Measurements from ENCODE around the gene C8G.
A peak's percentile ranks its signal among the peaks of the same experiment; 100 is the strongest.

Gene C8G

GRCh38 chr9:136941231-136942111, 3.6 kb upstream of the C8G start:
- no peak for DNase-seq (ENCODE audit: low read depth)

DNA sequence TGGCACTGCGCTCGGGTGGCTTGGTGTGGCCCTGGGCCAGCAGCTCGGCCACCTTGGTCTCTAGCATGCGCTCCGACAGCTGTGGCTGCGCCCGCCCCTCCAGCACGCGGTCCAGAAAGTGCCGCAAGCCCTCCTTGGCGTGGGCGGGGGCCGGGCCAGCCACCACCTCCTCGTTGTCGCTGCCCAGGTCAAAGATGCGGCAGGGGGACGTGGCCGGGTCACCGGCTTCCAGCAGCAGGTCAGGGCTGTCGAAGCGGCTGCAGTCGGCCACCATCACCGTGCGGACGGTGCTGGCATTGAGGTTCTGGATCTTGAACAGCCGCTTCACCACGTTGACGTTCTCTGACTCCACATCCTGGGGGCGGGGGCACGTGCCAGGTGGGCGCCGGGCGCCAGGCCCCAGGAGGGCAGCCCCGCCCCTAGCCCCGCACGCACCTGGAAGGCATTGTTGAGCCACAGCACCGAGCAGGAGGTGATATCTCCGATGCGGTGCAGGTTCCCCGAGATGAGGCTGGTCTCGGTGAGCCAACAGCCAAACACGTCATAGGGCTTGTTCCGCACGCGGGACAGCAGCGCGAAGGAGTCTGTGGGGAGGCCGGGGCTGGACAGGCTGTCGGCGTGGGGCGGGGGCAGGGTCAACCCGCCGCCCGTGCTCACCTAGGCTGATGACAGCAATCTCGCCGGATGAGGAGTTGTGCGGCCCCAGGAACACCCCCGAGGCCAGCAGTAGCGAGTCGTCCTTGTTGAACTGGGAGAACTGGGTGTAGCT, 2.7 kb upstream of the C8G start:
- no peak for DNase-seq (ENCODE audit: low read depth)

DNA sequence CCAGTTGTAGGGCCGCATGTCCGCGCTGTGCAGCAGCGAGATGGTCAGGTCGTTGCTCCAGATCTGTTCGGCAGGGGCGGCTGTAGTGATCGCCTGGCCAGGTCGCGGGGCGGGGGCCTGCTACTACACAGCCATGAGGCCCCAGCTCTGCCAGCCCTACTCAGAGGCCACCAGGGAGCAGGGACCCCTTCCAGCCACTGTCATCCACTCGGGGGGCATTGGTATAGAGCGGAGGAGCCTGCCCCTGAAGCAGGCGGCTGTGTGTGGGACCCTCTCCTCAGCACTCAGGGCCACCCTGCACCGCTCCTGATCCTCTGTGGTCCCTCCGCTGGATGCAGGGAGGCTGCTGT, 2.2 kb upstream of the C8G start:
- DNase-seq (ENCODE audit: low read depth) = no peak

DNA sequence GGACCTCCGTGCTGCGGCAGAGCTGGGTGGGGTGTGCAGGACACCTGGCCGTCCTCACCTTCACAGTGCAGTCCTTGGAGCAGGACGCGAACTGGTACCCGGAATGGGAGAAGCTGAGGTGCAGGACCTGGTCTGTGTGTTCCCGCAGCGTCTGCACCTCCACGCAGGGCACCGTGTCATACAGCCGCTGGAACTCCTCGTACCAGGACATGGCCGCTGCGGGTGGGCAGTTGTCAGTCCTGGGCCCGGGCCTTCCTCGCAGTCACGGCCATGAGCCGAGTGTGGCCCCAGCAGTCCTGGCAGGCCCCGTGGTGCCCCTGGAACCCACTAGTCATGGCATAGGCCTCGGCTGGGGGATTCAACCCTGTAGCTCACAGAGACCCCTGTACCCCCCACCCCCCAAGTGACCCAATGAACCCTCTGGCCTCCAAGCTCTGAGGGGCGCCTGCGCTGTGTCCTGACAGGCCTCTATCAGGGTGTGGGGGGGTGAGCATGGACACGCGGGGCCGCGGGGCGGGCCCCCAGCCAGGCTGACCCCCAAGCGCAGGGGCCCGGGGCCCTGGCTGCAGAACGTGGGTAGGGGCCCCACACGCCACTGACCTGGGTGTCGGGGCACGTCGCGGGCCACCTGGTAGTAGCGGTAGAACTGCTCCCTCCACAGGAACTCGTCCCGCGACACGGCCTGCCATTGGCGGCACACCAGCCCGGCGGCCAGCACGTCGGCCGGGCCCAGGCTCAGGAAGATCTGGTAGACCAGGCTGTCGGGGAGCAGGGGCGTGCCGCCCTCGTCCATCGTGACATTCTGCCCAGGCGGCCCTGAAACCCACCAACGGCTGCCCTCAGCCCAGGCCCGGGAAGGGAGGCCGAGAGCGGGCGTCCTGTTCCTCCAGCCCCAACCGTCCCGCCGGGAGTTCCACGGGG, 1.5 kb upstream of the C8G start:
- no peak for DNase-seq (ENCODE audit: low read depth)

- DNase-seq (ENCODE audit: low read depth) = no peak
These were observed 878 bp upstream of the C8G start for GRCh38 chr9:136944212-136944518.

GRCh38 chr9:136945333-136946227, 537 bp downstream of the C8G start:
- no peak for DNase-seq (ENCODE audit: low read depth)

GRCh38 chr9:136946228-136947027, 1.4 kb downstream of the C8G start:
- DNase-seq (ENCODE audit: low read depth) = no peak

DNA sequence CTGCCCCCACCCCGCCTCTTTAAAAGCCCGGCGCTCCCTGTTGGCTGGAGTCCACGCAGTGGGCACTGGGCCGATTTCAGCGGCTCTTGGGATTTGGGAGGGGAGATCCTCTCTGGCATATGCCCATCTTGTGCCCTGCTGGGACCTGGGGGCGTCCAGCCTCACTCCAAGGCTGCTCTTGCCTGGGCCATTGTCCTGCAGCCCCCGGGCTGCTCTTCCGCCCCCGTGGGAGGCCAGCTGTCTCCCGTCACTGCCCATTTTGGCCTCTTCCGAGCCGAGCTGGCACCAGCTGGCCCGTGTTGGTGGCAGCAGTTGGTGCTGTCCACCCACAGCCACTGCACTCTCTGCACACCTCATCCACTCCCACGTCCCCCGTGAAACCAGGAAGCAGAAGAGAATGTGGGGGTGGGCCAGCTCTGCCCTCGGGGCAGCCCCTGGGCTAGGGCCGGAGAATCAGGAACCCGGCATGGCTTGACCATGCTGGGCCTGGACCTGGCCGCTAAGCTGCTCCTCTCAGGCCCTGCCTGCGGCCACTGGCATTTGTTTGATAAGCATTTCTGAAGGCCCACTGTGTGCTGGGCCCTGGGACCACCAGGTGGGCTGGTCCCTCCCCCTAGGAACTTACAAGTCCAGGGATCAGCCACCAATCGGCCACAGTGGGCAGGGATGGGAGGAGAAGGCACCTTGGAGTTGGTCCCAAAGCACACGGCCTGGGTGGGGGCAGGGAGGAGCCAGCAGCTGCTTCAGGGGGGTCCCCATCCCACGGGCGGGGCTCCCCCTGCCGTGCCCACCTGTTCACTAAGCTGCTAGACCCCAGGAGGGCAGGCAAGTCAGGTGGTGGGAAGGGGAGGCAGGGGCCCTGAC, 2.2 kb downstream of the C8G start:
- DNase-seq (ENCODE audit: low read depth) = no peak

GRCh38 chr9:136947955-136948510, 3.0 kb downstream of the C8G start:
- DNase-seq (ENCODE audit: low read depth) = no peak

DNA sequence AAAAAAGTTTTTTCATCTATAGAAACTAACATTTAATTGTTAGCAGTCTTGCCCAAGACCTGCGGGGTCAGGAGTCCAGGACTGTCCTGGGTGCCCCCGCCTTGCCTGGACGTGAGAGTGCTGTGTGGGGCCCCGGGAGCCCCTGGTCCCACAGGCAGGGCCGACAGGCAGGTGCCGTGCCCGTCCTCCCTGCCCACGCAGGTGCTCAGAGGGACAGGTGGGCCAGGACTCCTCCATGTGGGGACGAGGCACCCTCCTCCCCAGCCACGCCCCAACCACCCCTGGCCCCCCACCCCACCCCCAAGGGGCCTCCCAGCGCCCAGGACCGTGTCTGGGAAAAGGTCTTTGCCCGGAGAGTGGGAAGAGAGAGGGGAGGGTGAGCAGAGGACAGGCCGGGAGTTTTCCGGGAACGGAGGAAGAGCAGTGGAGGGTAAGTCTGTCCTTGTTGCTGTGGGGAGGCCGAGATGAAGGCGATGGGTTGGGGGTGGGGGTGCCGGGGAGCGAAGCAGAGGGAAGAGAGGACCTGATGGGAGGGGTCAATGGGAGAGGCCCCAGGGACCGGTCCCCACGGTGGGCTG, 4.3 kb downstream of the C8G start:
- DNase-seq (ENCODE audit: low read depth) = no peak

DNA sequence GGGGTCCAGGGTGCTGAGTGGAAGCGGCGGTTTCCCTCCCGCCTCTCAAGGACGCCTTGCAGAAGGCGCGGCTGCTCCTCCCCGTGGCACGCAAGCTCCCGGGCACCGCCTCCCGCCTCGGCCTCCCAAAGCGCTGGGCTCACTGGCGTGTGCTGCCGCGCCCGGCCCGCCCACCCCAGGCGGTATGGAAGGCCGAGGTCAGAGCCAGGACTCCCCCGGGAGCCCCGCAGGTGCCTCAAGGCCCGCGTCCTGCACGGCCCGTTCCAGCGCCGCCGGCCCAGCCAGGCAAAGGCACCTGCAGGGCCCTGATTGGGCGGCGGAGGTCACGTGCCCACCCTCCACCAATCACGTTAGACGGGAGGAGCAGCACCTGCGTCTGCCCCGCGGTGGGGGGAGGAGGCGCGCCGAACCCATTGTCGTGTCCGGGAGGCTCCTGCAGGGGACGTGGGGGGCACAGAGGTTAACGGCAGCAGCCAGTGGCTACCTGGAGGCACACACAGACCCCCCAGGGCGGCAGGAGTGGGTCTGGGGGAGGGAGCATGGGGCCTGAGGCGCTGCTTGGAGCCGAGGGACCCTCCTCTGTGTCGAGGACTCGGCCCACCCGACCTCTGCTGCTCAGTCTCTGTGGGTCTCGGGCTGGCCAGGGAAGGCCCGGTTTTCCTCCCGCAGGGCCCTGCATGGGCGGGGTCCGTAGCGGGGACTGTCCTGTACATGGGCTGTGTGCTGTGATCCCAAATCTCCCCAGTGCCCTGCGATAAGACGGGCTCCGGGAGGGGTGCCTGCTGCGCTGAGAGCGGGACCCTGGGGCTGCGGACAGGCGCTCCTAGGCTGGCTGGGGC, 5.0 kb downstream of the C8G start:
- peak; percentile 95 for DNase-seq (ENCODE audit: low read depth)

DNA sequence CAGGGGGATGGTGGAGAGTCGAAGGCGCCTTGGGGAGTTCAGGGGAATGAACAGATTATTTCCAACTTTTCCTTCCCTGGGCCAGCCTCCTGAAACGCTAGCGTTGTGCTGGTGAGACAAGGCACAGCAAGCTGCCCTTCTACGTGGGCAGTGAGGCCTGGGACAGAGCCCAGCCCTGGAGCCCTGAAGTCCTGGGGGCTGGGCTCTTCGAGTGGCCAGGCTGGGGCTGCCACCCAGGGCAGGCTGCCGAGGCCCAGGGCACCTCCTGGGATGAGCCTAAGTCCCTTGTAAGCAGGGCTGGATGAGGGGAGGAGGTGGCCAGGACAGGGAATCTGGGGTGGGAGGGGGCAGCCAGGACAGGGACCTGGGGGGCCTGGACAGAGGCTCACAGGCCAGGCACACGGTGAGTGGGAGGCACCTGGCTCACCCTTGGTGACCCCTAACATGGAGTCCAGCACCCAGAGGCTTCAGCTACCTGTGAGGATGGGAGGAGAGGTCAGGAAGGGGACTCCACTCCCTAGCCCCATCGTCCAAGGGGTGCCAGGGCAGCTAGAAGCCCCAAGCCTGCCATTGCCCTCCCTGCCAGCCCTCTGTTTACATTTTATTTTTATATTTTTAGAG, 5.7 kb downstream of the C8G start:
- DNase-seq (ENCODE audit: low read depth) = no peak

GRCh38 chr9:136951541-136952320, 6.7 kb downstream of the C8G start, which contains the start of gene LCN12:
Gene LCN12, plus strand, starts transcription at chr9:136952273. Its CDS starts 55 bp downstream, at chr9:136952328.
- no peak for DNase-seq (ENCODE audit: low read depth)

- no peak for DNase-seq (ENCODE audit: low read depth)
These were observed 7.3 kb downstream of the C8G start for GRCh38 chr9:136952321-136952850.

DNA sequence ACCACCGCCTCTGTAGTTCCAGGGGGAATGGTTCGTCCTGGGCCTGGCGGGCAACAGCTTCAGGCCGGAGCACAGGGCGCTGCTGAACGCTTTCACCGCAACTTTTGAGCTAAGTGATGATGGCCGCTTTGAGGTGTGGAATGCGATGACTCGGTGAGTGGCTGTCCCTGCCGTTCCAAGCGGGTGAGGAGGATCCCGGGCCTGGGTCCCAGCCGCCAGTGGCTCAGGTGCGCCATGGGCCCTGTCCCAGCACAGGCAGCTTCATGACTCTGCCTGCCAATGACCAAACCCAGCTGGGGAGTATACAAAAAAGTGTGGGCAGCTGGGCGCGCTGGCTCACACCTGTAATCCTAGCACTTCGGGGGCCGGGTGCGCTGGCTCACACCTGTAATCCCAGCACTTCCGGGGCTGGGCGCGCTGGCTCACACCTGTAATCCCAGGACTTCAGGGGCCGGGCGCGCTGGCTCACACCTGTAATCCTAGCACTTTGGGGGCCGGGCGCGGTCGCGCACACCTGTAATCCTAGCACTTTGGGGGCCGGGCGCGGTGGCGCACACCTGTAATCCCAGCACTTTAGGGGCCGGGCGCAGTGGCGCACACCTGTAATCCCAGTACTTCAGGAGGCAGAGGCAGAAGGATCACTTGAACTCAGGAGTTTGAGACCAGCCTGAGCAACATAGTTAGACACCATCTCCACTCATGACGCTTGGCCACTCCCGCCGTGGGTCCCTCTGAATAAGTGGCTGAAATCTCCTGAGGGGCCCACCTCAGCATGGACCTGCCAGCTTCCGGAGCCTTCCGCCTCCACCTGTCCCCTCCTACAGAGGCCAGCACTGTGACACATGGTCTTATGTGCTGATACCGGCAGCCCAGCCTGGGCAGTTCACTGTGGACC, 8.1 kb downstream of the C8G start:
- no peak for DNase-seq (ENCODE audit: low read depth)

Measured in stimulated activated CD8-positive, alpha-beta memory T cell treated with anti-CD3 and anti-CD28 coated beads, Interleukin-4, amount 100 ng/mL, for 24 hours (primary cell).